GM18507 (cell line): ENCODE results near the gene MISP.
"Not testable (repeated sequence)": the region's sequence is repeated elsewhere in the genome, so short reads cannot be mapped to it uniquely, and the experiment has no call there.

ENCODE experiments used
- DNase-seq: peaks from one replicate; pipeline ENCODE4 v3.0.0; 2011; ENCODE audit warnings: low read depth; ENCODE audit not compliant: insufficient read length; ENCODE audit errors: extremely low spot score
- FAIRE-seq: peaks from 2 replicates; lab custom pipeline; 2011; peaks lifted over from hg19 to GRCh38; lab: Jason Lieb, UNC

MISP gene

GRCh38 chr19:743168-743687 lies 7.7 kb upstream of the MISP start:
- no peak for FAIRE-seq
- no peak for DNase-seq

- not testable (repeated sequence) for FAIRE-seq, DNase-seq
Observed at GRCh38 chr19:745138-745537, 5.8 kb upstream of the MISP start.

GRCh38 chr19:746208-746819 lies 4.6 kb upstream of the MISP start:
- no peak for FAIRE-seq
- DNase-seq: no peak

GRCh38 chr19:746956-747355 lies 4.0 kb upstream of the MISP start:
- DNase-seq (no peak), FAIRE-seq (no peak)

- DNase-seq (no peak), FAIRE-seq (no peak)
Observed at GRCh38 chr19:747432-748273, 3.3 kb upstream of the MISP start.

GRCh38 chr19:748274-748598 lies 2.7 kb upstream of the MISP start:
- no peak for FAIRE-seq
- DNase-seq: no peak

- DNase-seq: no peak
- no peak for FAIRE-seq
Observed at GRCh38 chr19:749811-750210, 1.1 kb upstream of the MISP start.

- DNase-seq (no peak), FAIRE-seq (no peak)
Observed at GRCh38 chr19:751501-752341, 809 bp downstream of the MISP start.

GRCh38 chr19:752652-753517 lies 2.0 kb downstream of the MISP start:
- DNase-seq: no peak
- no peak for FAIRE-seq

GRCh38 chr19:754530-754929 lies 3.6 kb downstream of the MISP start:
- FAIRE-seq: no peak
- DNase-seq: no peak

- FAIRE-seq: no peak
Observed at GRCh38 chr19:755063-755462, 4.2 kb downstream of the MISP start.

GRCh38 chr19:756236-756635 lies 5.3 kb downstream of the MISP start:
- DNase-seq (no peak), FAIRE-seq (no peak)

More at GRCh38 chr19:755063-755462, 4.2 kb downstream of the MISP start:
- no peak for DNase-seq

- FAIRE-seq: no peak
- no peak for DNase-seq
Observed at GRCh38 chr19:756821-757688, 6.1 kb downstream of the MISP start.

GRCh38 chr19:757811-758668 lies 7.1 kb downstream of the MISP start:
- DNase-seq: no peak
- no peak for FAIRE-seq

GRCh38 chr19:763181-763580 lies 12.3 kb downstream of the MISP start:
- no peak for FAIRE-seq
- DNase-seq: no peak

- FAIRE-seq (no peak), DNase-seq (no peak)
Observed at GRCh38 chr19:763869-764268, 13.0 kb downstream of the MISP start.

- DNase-seq (no peak), FAIRE-seq (no peak)
Observed at GRCh38 chr19:764301-764700, 13.4 kb downstream of the MISP start.
